Progenitor cell of endocrine pancreas (in vitro differentiated cells): Measurements from ENCODE around the gene SAMD4B. TPM values are rescaled to one million over a fixed set of nuclear protein-coding genes. Genes with fewer than 3 reads are reported as not detected.

ENCODE experiments used
- DNase-seq: peaks from one replicate; pipeline ENCODE4 v3.0.0; 2021; ENCODE audit warnings: low spot score; ENCODE audit not compliant: unreplicated experiment
- H3K27ac Mint-ChIP-seq: 2 replicates; pipeline ENCODE4 v1.8.0; 2021; ENCODE audit warnings: mild to moderate bottlenecking, moderate library complexity, mixed read lengths
- H3K27me3 Mint-ChIP-seq: 2 replicates; pipeline ENCODE4 v1.8.0; 2021; ENCODE audit warnings: mixed read lengths
- H3K36me3 Mint-ChIP-seq: 2 replicates; pipeline ENCODE4 v1.8.0; 2022; ENCODE audit warnings: mixed read lengths; ENCODE audit not compliant: insufficient read depth
- H3K4me1 Mint-ChIP-seq: 2 replicates; pipeline ENCODE4 v1.8.0; 2021; ENCODE audit warnings: low read depth, mixed read lengths
- H3K4me3 Mint-ChIP-seq: 2 replicates; pipeline ENCODE4 v1.8.0; 2021; ENCODE audit warnings: low read depth, mild to moderate bottlenecking, moderate library complexity, mixed read lengths
- H3K9me3 Mint-ChIP-seq: 2 replicates; pipeline ENCODE4 v1.8.0; 2021; ENCODE audit warnings: low read depth, mixed read lengths
- CTCF ChIP-seq: fragments of 200-600 bp; sonication (generic); IDR thresholded peaks from one replicate; pipeline ENCODE4 v1.5.0; 2021; ENCODE audit warnings: antibody characterized with exemption, mild to moderate bottlenecking; ENCODE audit not compliant: unreplicated experiment
- total RNA-seq: library from RNA; stranded (reverse); gene quantifications from 2 replicates; pipeline ENCODE4 v1.2.1, GENCODE V29; 2021

SAMD4B gene
- total RNA-seq, 1 donor from 2014 or later: 152 TPM

GRCh38 chr19:39410017-39410830, 68.0 kb downstream of the SAMD4B start:
- peak overlapping the region; percentile 98 for H3K4me3 Mint-ChIP-seq
- no peak for DNase-seq
- no peaks in the 10 kb centered on the region for H3K9me3 Mint-ChIP-seq
- peak overlapping the region; percentile 96 for H3K27ac Mint-ChIP-seq
- peak; percentile 1 for TF ChIP-seq CTCF
- peaks cover 4% of the 10 kb centered on the region for H3K36me3 Mint-ChIP-seq
- no peaks in the 10 kb centered on the region for H3K27me3 Mint-ChIP-seq
- peaks cover 44% of the 10 kb centered on the region for H3K4me1 Mint-ChIP-seq

- DNase-seq: no peak
- H3K27me3 Mint-ChIP-seq: no peaks in the 10 kb centered on the region
- peak overlapping the region; percentile 98 for H3K4me3 Mint-ChIP-seq
- H3K9me3 Mint-ChIP-seq: no peaks in the 10 kb centered on the region
- peak overlapping the region; percentile 96 for H3K27ac Mint-ChIP-seq
- H3K4me1 Mint-ChIP-seq: peaks cover 46% of the 10 kb centered on the region
- peaks cover 4% of the 10 kb centered on the region for H3K36me3 Mint-ChIP-seq
- TF ChIP-seq CTCF: no peak
Measured at GRCh38 chr19:39410831-39411080, 68.5 kb downstream of the SAMD4B start.

- H3K27ac Mint-ChIP-seq: peak overlapping the region; percentile 96
- no peaks in the 10 kb centered on the region for H3K27me3 Mint-ChIP-seq
- H3K36me3 Mint-ChIP-seq: peaks cover 4% of the 10 kb centered on the region
- DNase-seq: no peak
- peak overlapping the region; percentile 98 for H3K4me3 Mint-ChIP-seq
- H3K4me1 Mint-ChIP-seq: peaks cover 44% of the 10 kb centered on the region
- TF ChIP-seq CTCF: no peak
- H3K9me3 Mint-ChIP-seq: no peaks in the 10 kb centered on the region
Measured at GRCh38 chr19:39411081-39411831, 69.0 kb downstream of the SAMD4B start.

GRCh38 chr19:39411832-39412099, 69.5 kb downstream of the SAMD4B start:
- Mint-ChIP-seq H3K4me1 (peaks cover 43% of the 10 kb centered on the region), H3K4me3 (peak overlapping the region; percentile 98), H3K9me3 (no peaks in the 10 kb centered on the region), H3K27ac (peak overlapping the region; percentile 96), H3K27me3 (no peaks in the 10 kb centered on the region), H3K36me3 (peaks cover 4% of the 10 kb centered on the region)
- TF ChIP-seq CTCF: peak; percentile 90
- peak; percentile 71 for DNase-seq

GRCh38 chr19:39412100-39412866, 70.1 kb downstream of the SAMD4B start, which contains the start of gene PLEKHG2:
PLEKHG2 (plus strand) TSS chr19:39412669; CDS start chr19:39414087, 1,418 bp downstream.
- Mint-ChIP-seq H3K9me3 (no peaks in the 10 kb centered on the region), H3K36me3 (peaks cover 4% of the 10 kb centered on the region), H3K4me1 (peaks cover 41% of the 10 kb centered on the region), H3K27me3 (no peaks in the 10 kb centered on the region), H3K4me3 (peak within 1 kb of the TSS; percentile 98), H3K27ac (peak within 1 kb of the TSS; percentile 96)
- peak; percentile 98 for TF ChIP-seq CTCF
- DNase-seq: peak; percentile 97
